NCI-H82 treated with DMSO at 0.1 percent for 48 hours (cell line): Measurements from ENCODE around the gene TASOR2.

Experiments
- DNase-seq: peaks from one replicate; lab custom pipeline; 2025; ENCODE audit not compliant: unreplicated experiment; lab: John Stamatoyannopoulos, UW

The TASOR2 gene

GRCh38 chr10:5679606-5680005 lies 5.0 kb upstream of the TASOR2 start:
- no peak for DNase-seq

GRCh38 chr10:5681930-5682329 lies 2.7 kb upstream of the TASOR2 start:
- no peak for DNase-seq

GRCh38 chr10:5683065-5683464 lies 1.6 kb upstream of the TASOR2 start:
- DNase-seq = no peak

GRCh38 chr10:5684971-5685763 lies 529 bp downstream of the TASOR2 start:
- DNase-seq = no peak

- DNase-seq = no peak
Observed at GRCh38 chr10:5685764-5686240, 1.2 kb downstream of the TASOR2 start.

GRCh38 chr10:5688587-5688986 lies 3.9 kb downstream of the TASOR2 start:
- DNase-seq = no peak

GRCh38 chr10:5691786-5692185 lies 7.1 kb downstream of the TASOR2 start:
- DNase-seq = no peak

- no peak for DNase-seq
Observed at GRCh38 chr10:5692461-5693358, 8.1 kb downstream of the TASOR2 start.

GRCh38 chr10:5694573-5694972 lies 9.9 kb downstream of the TASOR2 start:
- DNase-seq = no peak

GRCh38 chr10:5697342-5697741 lies 12.7 kb downstream of the TASOR2 start:
- no peak for DNase-seq

GRCh38 chr10:5698062-5698461 lies 13.4 kb downstream of the TASOR2 start:
- no peak for DNase-seq

GRCh38 chr10:5708356-5708755 lies 23.7 kb downstream of the TASOR2 start:
- DNase-seq = no peak

- DNase-seq = no peak
Observed at GRCh38 chr10:5709865-5710264, 25.2 kb downstream of the TASOR2 start.

- DNase-seq = no peak
Observed at GRCh38 chr10:5710859-5711258, 26.2 kb downstream of the TASOR2 start.

- no peak for DNase-seq
Observed at GRCh38 chr10:5711642-5712041, 27.0 kb downstream of the TASOR2 start.

GRCh38 chr10:5719546-5719945 lies 34.9 kb downstream of the TASOR2 start:
- DNase-seq = no peak

GRCh38 chr10:5720182-5720581 lies 35.5 kb downstream of the TASOR2 start:
- no peak for DNase-seq

GRCh38 chr10:5723692-5724091 lies 39.1 kb downstream of the TASOR2 start:
- no peak for DNase-seq

- DNase-seq = no peak
Observed at GRCh38 chr10:5730766-5731165, 46.1 kb downstream of the TASOR2 start.

GRCh38 chr10:5731559-5731958 lies 46.9 kb downstream of the TASOR2 start:
- no peak for DNase-seq

- DNase-seq = no peak
Observed at GRCh38 chr10:5732141-5732540, 47.5 kb downstream of the TASOR2 start.
